ENCODE results near the gene AFAP1.

The AFAP1 gene

DNA sequence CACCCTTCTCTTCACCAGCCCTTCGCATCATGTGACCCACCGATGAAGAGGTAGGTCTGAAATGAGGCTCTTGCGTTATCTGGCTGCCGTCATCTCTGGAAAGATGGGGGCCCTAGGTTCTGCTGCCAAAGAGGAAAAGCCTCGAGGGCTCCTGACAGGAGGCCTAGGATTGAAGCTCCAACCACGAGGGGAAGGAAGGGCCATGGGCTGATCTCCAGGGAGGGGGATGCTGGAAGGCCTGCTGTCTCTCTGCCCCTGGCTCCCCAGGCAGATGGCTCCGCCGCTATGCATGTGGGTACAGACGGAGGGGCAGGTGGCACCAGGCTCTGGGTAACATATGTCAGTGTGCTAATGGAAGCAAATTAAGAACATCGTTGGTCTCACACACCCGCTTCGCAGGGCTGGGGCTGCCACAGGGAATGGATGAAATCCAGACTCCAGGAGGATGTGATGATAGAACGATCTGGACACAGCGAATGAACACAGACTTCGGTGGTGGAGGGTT lies 44.9 kb downstream of the AFAP1 start:
- Histone ChIP-seq H3K27me3 (ENCODE audit: control insufficient read depth, insufficient read depth, low read length, poor library complexity, severe bottlenecking) (no peaks in the 10 kb centered on the region), H3K27ac (ENCODE audit: insufficient read depth, low read depth, low read length, poor library complexity, severe bottlenecking) (no peak overlapping the region), H3K4me3 (ENCODE audit: insufficient read depth, low read depth, low read length) (no peak overlapping the region), H3K36me3 (ENCODE audit: control insufficient read depth, insufficient read depth, low read length) (no peaks in the 10 kb centered on the region), H3K9me3 (ENCODE audit: control insufficient read depth, low read length) (no peaks in the 10 kb centered on the region), H3K4me1 (ENCODE audit: control insufficient read depth, insufficient read depth, low read length) (peaks cover 11% of the 10 kb centered on the region)
- WGBS, 2 experiments: 91 to 93% methylated on average over 15 of the region's 15 CpGs

GRCh38 chr4:7894098-7894676 lies 45.5 kb downstream of the AFAP1 start:
- WGBS, 2 experiments: 95 to 96% methylated on average over 12 of the region's 12 CpGs
- H3K4me3 ChIP-seq (ENCODE audit: insufficient read depth, low read depth, low read length): no peak overlapping the region
- H3K36me3 ChIP-seq (ENCODE audit: control insufficient read depth, insufficient read depth, low read length): no peaks in the 10 kb centered on the region
- peaks cover 11% of the 10 kb centered on the region for H3K4me1 ChIP-seq (ENCODE audit: control insufficient read depth, insufficient read depth, low read length)
- no peak overlapping the region for H3K27ac ChIP-seq (ENCODE audit: insufficient read depth, low read depth, low read length, poor library complexity, severe bottlenecking)
- H3K9me3 ChIP-seq (ENCODE audit: control insufficient read depth, low read length): no peaks in the 10 kb centered on the region
- no peaks in the 10 kb centered on the region for H3K27me3 ChIP-seq (ENCODE audit: control insufficient read depth, insufficient read depth, low read length, poor library complexity, severe bottlenecking)

DNA sequence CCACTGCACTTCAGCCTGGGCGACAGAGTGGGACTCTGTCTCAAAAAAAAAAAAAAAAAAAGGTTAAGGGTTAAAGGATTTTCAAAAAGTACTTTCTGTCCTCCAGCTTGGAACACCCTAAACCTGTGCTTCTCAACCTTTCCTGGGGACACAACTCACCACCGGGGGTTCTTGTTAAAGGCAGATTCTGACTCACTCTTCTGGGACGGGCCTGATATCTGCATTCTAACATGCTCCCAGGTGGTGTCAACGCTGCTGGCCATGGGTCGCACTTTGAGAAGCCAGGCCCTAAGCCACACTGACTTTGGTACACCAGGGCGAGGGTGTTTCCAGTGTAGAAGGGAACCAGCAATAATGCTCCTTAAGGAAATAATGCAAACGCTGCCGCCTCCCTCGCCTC lies 46.1 kb downstream of the AFAP1 start:
- no peak overlapping the region for H3K27ac ChIP-seq (ENCODE audit: insufficient read depth, low read depth, low read length, poor library complexity, severe bottlenecking)

DNA sequence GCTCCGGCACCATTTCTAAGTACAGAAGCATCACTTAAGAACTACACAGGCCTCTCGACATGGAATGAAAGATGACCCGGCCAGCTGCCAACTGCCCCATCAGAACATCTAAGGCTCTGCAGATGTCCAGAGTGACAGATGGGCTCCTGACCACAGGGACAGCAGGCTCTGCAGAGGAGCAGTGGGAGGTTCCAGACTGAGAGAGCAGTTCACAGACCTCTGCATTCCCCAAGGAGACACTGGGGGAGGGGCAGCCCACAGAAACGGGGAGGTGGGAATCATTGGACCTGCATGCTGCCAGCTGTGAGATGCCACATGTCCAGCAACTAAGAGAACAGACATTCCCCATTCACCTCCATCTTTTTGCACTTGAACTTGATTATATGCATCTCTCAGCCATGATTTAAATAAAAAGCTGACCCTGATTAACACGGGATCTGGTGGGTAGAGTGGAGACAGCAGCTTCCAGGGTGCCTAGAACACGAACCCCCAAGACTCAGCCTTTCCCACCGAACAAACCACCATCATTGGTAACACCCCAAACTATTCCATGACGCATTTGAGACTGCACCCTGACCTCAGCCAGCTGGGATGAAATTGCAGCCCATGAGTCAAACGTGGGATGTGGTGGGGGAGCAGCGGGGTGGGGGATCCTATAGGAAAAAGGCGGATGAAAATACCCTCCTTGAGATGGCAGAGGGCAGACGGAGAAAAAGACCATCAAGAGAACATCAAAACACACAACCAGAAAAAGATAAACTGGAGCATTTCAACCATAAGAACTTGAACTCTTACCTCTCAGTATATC lies 47.2 kb downstream of the AFAP1 start:
- Histone ChIP-seq H3K36me3 (ENCODE audit: control insufficient read depth, insufficient read depth, low read length) (no peaks in the 10 kb centered on the region), H3K4me1 (ENCODE audit: control insufficient read depth, insufficient read depth, low read length) (peaks cover 11% of the 10 kb centered on the region), H3K27ac (ENCODE audit: insufficient read depth, low read depth, low read length, poor library complexity, severe bottlenecking) (no peak overlapping the region), H3K9me3 (ENCODE audit: control insufficient read depth, low read length) (peaks cover 3% of the 10 kb centered on the region), H3K27me3 (ENCODE audit: control insufficient read depth, insufficient read depth, low read length, poor library complexity, severe bottlenecking) (no peaks in the 10 kb centered on the region), H3K4me3 (ENCODE audit: insufficient read depth, low read depth, low read length) (no peak overlapping the region)
- WGBS, 2 experiments: 77 to 80% methylated on average over 8 to 12 of the region's 12 CpGs

More for the DNA sequence above, 46.1 kb downstream of the AFAP1 start:
- Histone ChIP-seq H3K9me3 (ENCODE audit: control insufficient read depth, low read length) (peaks cover under 1% of the 10 kb centered on the region), H3K36me3 (ENCODE audit: control insufficient read depth, insufficient read depth, low read length) (no peaks in the 10 kb centered on the region), H3K4me1 (ENCODE audit: control insufficient read depth, insufficient read depth, low read length) (peaks cover 11% of the 10 kb centered on the region), H3K27me3 (ENCODE audit: control insufficient read depth, insufficient read depth, low read length, poor library complexity, severe bottlenecking) (no peaks in the 10 kb centered on the region), H3K4me3 (ENCODE audit: insufficient read depth, low read depth, low read length) (no peak overlapping the region)
- 93 to 94% methylated on average over 9 of the region's 9 CpGs for WGBS, 2 experiments

DNA sequence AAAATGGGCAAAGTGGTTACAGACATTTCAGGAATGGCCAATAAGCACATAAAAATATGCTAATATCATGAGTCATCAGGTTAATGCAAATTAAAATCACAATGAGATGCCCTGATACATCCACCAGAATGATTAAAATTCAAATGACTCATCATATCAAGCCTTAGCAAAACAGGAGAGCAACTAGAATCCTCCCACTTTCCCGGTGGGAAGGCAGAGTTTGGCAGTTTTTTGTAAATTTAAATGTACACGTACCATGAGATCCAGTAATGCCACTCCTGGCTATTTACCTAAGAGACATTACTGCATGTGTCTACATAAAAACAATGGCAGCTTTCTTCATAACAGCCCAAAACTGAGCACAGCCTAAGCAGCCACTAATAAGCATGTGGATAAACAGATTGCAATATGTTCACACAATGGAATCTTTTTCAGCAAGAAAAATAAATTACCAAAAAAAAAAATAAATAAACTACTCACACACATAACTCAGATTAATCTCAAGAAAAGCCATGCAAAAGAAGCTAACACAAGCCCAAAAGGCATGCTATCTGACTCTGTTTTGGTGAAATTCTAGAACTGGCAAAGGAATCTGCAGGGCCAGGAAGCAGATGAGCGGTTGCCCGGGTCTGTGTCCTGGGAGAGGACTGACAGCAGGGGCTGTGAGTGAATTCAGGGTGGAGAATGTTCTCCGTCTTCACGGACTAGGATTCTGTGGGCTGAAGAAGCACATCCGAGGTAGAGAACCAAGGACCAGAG lies 48.8 kb downstream of the AFAP1 start:
- no peak overlapping the region for H3K27ac ChIP-seq (ENCODE audit: insufficient read depth, low read depth, low read length, poor library complexity, severe bottlenecking)
- WGBS, 2 experiments: 48 to 62% methylated on average over 7 of the region's 7 CpGs
- H3K4me1 ChIP-seq (ENCODE audit: control insufficient read depth, insufficient read depth, low read length): peaks cover 11% of the 10 kb centered on the region
- no peaks in the 10 kb centered on the region for H3K36me3 ChIP-seq (ENCODE audit: control insufficient read depth, insufficient read depth, low read length)
- no peaks in the 10 kb centered on the region for H3K27me3 ChIP-seq (ENCODE audit: control insufficient read depth, insufficient read depth, low read length, poor library complexity, severe bottlenecking)
- H3K9me3 ChIP-seq (ENCODE audit: control insufficient read depth, low read length): peaks cover 3% of the 10 kb centered on the region
- no peak overlapping the region for H3K4me3 ChIP-seq (ENCODE audit: insufficient read depth, low read depth, low read length)

DNA sequence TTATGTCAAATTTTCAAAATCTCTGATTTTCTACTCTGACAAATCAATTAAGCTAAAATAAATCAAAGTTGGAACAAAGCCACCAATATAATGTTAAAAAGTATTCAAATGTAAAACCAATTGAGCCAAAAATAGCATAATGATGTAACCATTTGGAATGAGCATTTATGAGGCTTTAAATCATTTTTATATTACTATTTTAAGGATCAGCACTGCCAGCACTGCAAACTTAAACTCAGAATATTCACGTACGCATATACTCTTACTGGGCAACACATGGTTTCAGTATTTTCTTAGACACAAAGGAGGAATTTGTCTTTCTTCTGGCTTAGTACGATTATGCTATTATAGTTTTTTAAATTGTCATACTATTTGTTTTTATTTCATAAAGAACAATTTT lies 52.2 kb downstream of the AFAP1 start:
- H3K4me1 ChIP-seq (ENCODE audit: control insufficient read depth, insufficient read depth, low read length): peaks cover 11% of the 10 kb centered on the region
- no peaks in the 10 kb centered on the region for H3K36me3 ChIP-seq (ENCODE audit: control insufficient read depth, insufficient read depth, low read length)
- 92 to 100% methylated on average over 2 of the region's 3 CpGs for WGBS, 2 experiments
- peaks cover 3% of the 10 kb centered on the region for H3K9me3 ChIP-seq (ENCODE audit: control insufficient read depth, low read length)
- H3K4me3 ChIP-seq (ENCODE audit: insufficient read depth, low read depth, low read length): no peak overlapping the region
- H3K27me3 ChIP-seq (ENCODE audit: control insufficient read depth, insufficient read depth, low read length, poor library complexity, severe bottlenecking): no peaks in the 10 kb centered on the region
- H3K27ac ChIP-seq (ENCODE audit: insufficient read depth, low read depth, low read length, poor library complexity, severe bottlenecking): no peak overlapping the region

GRCh38 chr4:7886007-7886973 lies 53.4 kb downstream of the AFAP1 start:
- 94 to 96% methylated on average over 9 of the region's 9 CpGs for WGBS, 2 experiments
- Histone ChIP-seq H3K9me3 (ENCODE audit: control insufficient read depth, low read length) (peaks cover 3% of the 10 kb centered on the region), H3K27ac (ENCODE audit: insufficient read depth, low read depth, low read length, poor library complexity, severe bottlenecking) (no peak overlapping the region), H3K4me1 (ENCODE audit: control insufficient read depth, insufficient read depth, low read length) (peaks cover 4% of the 10 kb centered on the region), H3K36me3 (ENCODE audit: control insufficient read depth, insufficient read depth, low read length) (no peaks in the 10 kb centered on the region), H3K4me3 (ENCODE audit: insufficient read depth, low read depth, low read length) (no peak overlapping the region), H3K27me3 (ENCODE audit: control insufficient read depth, insufficient read depth, low read length, poor library complexity, severe bottlenecking) (no peaks in the 10 kb centered on the region)

DNA sequence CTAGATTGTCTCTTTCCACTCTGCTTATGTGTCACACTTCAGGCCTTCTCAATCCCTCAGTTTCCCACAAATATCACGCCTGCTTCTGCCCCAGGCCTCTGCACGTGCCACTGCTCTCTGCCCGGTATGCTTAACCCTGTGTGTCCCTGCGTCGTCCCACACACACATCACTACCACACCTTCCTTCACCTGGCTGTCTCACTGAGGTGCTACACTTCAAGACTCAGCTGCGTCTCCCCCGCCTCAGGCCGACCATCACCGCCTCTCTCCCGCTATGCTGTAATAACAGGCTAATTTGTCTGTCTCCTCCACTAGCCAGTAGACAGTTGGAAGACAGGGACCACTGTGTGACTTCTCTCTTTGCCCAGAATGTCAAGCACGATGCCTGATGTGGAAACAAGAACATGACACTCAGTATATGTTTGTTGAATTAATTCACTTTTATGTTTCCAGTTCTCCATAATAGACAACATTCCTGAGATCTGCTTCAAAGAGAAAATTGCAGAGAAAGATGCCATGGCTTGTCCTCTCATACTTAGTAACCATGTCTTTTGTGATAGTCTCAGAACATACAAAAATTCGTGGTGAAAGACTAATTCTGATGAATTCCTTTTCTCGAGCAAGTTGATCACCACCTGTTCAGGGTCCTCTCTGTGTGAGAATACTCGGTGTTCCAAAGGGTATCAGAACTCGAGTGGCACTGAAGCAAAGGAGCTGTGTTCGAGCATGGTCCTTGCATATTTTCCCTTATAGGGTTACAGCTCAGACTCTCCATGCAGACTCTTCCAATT lies 54.2 kb downstream of the AFAP1 start:
- WGBS, 2 experiments: 90 to 94% methylated on average over 16 of the region's 16 CpGs
- no peak overlapping the region for H3K4me3 ChIP-seq (ENCODE audit: insufficient read depth, low read depth, low read length)
- no peaks in the 10 kb centered on the region for H3K4me1 ChIP-seq (ENCODE audit: control insufficient read depth, insufficient read depth, low read length)
- no peaks in the 10 kb centered on the region for H3K36me3 ChIP-seq (ENCODE audit: control insufficient read depth, insufficient read depth, low read length)
- no peaks in the 10 kb centered on the region for H3K27me3 ChIP-seq (ENCODE audit: control insufficient read depth, insufficient read depth, low read length, poor library complexity, severe bottlenecking)
- no peak overlapping the region for H3K27ac ChIP-seq (ENCODE audit: insufficient read depth, low read depth, low read length, poor library complexity, severe bottlenecking)
- H3K9me3 ChIP-seq (ENCODE audit: control insufficient read depth, low read length): peaks cover 3% of the 10 kb centered on the region

DNA sequence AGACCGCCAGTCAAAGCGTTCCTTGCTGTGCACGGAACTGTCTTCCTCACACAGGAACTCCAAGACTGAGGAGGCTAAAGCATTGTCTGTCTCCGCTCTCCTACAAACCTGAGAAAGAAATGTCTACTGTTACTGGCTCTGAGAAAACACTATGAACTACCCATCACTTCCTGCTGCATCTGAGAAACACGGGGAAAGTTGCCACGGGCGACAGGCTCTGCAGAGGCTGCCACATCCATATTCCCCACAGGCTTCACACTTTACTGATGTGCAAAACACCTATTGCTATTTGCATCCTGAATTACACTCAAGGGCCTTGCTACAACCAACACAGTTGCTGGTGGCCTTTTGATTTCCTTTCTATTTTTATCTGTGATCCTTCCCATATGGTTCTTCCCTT lies 59.0 kb downstream of the AFAP1 start:
- Histone ChIP-seq H3K27ac (ENCODE audit: insufficient read depth, low read depth, low read length, poor library complexity, severe bottlenecking) (no peak overlapping the region), H3K36me3 (ENCODE audit: control insufficient read depth, insufficient read depth, low read length) (no peaks in the 10 kb centered on the region), H3K9me3 (ENCODE audit: control insufficient read depth, low read length) (no peaks in the 10 kb centered on the region), H3K4me3 (ENCODE audit: insufficient read depth, low read depth, low read length) (no peak overlapping the region), H3K27me3 (ENCODE audit: control insufficient read depth, insufficient read depth, low read length, poor library complexity, severe bottlenecking) (no peaks in the 10 kb centered on the region), H3K4me1 (ENCODE audit: control insufficient read depth, insufficient read depth, low read length) (no peaks in the 10 kb centered on the region)
- 84 to 86% methylated on average over 7 of the region's 7 CpGs for WGBS, 2 experiments

Data from ectodermal cell (in vitro differentiated cells).